GM18498 (cell line): Measurements from ENCODE around the gene ABHD8.
"Not testable (repeated sequence)": the region's sequence is repeated elsewhere in the genome, so short reads cannot be mapped to it uniquely, and the experiment has no call there.

Source experiments
- ATAC-seq: cut with Tn5 transposase; IDR thresholded peaks from one replicate; pipeline ENCODE4 v1.9.1; 2021; ENCODE audit warnings: mild to moderate bottlenecking, moderate library complexity; ENCODE audit not compliant: unreplicated experiment

Gene ABHD8

GRCh38 chr19:17300992-17301619 is 2.1 kb downstream of the ABHD8 start:
- ATAC-seq: no peak

- no peak for ATAC-seq
Measured at GRCh38 chr19:17296976-17297375, 6.2 kb downstream of the ABHD8 start.

DNA sequence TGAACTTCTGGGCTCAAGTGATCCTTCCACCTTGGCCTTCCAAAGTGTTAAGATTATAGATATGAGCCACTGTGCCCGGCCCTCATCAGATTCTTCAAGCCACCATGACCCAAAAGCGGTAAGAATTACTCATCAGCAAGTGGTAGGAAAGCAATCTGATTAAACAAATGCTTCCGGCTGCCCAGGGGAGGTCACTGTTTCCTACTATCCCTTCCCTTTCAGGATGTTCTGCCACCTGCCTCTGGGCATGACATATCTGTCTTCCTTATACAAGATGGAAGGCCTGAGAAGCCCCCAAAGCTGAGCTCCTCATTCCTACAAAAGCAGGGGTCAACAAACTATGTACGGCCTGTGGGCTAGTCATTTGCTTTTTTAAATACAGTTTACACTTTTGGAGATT is 7.0 kb downstream of the ABHD8 start:
- no peak for ATAC-seq

- not testable (repeated sequence) for ATAC-seq
Measured at GRCh38 chr19:17295551-17295950, 7.7 kb downstream of the ABHD8 start.

DNA sequence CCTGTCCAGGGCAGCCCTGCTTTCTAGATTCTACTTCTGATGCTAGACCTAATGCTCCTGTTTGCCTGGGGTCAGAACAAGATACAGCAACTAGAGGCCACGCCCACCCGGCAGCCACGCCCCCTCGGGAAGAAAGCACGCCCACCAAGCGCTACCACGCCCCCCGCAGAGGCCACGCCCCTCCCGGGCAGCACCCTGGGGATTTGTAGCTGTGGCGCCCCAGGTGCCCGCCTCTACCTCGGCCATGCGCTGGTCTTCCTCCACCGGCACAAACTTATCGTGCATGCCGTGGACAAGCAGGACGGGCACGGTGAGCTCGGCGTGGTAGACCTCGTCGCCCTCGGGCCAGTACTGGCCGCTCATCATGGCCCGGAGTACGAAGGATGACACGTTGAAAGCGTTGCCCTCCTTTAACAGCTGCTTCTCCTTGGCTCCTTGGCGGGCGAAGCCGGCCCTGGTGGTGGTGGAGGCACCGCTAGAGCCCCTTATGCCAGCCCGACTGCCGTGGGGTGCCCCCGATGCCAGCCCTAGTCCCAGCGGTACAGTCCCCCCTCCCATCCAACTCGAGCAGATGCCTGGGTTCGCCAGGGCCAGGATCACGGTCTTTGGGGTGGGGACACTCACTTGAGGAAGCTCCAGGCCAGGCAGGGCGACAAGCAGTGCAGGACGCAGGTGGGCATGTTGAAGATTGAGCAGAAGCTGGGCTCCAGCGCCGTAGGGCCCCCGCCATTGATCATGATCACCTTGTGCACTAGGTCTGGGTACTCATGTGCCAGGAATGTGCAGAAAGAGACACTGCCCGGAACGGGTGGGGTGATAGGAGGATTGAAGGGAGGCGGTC is 9.0 kb downstream of the ABHD8 start:
- no peak for ATAC-seq

- no peak for ATAC-seq
Measured at GRCh38 chr19:17293605-17294004, 9.6 kb downstream of the ABHD8 start.

DNA sequence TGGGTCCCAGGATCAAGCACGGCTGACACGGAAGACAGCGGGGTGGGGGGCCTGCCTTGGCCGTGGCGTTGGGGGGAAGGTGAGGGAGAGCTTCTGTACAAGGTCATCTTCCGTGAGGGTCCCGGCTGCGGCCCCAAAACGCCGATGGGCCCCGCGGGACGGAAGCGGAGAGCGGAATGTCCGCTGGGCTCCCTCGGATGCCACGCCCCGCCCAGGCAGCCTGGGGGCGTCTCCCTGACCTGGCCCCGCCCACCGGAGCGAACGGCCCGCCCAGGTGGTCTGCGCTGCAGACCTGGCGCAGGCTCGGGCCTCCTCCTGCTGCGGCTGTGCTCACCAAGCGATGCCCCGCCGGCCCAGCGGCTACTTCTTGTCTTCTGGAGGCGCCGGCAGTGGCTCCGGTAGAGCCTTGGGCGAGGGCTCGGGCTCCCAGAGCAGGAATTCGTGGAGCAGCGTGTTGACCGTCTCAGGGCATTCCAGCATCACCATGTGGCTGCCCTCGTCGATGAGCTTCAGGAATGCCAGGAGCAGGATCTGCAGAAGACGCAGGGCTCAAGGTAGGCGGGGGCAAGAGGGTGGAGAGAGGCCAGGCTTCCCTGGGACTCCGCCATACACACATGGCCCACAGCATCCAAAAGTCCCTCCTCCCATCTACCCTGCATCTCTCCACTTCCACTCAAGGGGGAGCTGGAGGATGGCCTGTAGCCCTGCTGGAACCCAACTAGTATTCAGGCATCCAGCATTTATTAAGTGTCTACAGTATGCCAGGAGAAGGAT is 10.7 kb downstream of the ABHD8 start:
- peak; percentile 79 for ATAC-seq

DNA sequence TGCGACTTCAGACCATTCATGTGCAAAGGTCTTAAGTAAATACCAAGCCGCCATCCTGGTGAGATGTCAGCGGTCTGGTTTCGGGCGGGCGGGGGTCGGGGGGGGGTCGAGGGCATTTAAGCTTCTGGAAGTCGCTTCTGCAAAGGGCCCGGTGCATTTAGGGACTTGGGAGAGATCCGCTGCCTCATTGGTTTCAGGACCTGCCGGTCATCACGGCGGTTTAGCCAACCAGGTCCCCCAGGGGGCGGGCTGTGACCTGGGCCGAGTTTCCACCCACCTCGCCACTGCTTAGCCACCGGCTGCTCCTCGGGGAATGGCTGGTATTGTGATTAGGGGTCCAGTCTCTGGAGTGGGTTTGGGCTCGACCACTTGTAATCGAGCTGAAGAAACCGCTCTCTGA is 13.7 kb downstream of the ABHD8 start:
- no peak for ATAC-seq

DNA sequence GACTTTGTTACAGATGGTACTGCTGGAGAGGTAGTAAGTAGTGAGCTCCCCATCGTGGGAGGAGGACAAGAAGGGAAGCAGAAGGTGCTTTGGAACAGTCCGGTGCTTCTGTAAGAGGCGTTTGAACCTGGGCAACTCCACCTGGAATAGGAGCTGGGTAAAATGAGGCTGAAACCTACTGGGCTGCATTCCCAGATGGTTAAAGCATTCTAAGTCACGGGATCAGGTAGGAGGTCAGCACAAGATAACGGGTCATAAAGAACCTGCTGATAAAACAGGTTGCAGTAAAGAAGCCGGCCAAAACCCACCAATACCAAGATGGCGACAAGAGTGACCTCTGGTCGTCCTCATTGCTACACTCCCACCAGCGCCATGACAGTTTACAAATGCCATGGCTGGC is 16.5 kb downstream of the ABHD8 start:
- no peak for ATAC-seq

- ATAC-seq: no peak
Measured at GRCh38 chr19:17286263-17286662, 17.0 kb downstream of the ABHD8 start.

GRCh38 chr19:17285415-17286135 is 17.6 kb downstream of the ABHD8 start:
- ATAC-seq: no peak

DNA sequence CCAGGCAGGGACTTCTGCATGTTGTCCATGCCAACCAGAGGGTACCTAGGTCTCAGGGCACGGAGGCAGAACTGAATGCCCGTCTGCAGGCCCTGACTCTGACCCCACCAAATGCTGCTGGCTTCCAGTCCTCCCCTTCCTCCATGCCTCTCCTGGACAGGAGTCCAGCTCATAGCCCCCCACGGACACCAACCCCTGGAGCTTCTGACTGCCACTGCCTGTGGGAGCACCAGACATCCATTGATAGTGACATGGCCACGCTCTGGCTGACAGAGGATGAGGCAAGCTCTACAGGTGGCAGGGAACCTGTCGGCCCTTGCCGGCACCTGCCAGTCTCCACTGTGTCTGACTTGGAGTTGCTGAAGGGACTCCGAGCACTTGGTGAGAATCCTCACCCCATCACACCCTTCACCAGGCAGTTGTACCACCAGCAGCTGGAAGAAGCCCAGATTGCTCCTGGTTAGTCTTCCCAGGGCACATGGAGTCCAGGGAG is 19.7 kb downstream of the ABHD8 start:
- no peak for ATAC-seq

GRCh38 chr19:17282488-17283125 is 20.6 kb downstream of the ABHD8 start:
- peak; percentile 55 for ATAC-seq

DNA sequence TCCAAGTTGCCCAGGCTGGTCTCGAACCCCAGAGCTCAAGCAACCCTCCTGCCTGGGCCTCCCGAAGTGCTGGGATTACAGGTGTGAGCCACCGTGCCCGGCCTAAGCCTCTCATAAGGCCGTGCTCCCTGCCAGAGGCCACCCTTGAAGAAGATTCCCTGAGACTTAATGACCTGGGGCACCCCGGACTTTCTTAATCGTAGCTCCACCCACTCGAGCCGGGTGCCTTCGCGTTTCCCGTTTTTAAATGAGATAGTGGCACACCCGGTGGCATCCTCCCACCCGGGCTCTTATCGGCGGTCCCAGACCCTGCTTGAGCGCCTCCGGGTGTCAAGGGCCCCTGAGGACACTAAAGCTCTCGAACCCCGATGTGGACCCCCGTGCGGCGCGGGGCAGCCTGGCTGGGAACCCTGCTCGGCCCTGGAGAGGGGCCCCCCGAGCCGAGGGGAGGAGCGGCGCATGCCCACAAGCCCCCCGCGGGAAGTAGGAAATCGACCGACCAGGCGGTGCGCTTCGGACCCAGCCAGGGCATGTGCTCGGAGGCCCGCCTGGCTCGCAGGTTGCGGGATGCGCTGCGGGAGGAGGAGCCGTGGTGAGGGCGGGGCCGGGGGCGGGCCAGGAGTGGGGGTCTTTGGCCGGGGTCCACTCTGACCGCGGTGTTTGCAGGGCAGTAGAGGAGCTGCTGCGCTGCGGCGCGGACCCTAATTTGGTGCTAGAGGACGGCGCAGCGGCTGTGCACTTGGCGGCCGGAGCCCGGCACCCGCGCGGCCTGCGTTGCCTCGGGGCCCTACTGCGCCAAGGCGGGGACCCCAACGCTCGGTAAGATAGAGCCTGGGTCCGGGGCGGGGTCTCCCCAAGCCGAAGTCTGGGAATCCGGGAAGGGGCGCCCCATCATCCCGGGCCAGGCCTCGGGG is 21.6 kb downstream of the ABHD8 start, which contains the start of gene ANKLE1:
Gene ANKLE1, plus strand, starts transcription at position 511 of the 914 bp plus-strand sequence. Its CDS starts 20 bp downstream, at position 531.
- ATAC-seq: peak; percentile 32

GRCh38 chr19:17279436-17279835 is 23.8 kb downstream of the ABHD8 start:
- no peak for ATAC-seq

- ATAC-seq: no peak
Measured at GRCh38 chr19:17275441-17276175, 27.6 kb downstream of the ABHD8 start.

DNA sequence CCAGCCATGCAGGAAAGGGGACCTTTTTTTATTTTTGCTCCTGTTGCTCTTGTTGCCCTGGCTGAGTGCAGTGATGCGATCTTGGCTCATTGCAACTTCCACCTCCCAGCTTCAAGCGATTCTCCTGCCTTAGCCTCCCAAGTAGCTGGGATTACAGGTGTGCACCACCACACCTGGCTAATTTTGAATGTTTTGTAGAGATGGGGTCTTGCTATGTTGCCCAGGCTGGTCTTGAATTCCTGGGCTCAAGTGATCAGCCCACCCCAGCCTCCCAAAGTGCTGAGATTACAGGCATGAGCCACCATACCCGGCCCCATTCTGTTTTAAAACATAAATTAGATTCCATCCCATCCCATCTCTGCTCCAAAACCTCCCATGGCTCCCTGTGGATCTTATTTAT is 28.3 kb downstream of the ABHD8 start:
- not testable (repeated sequence) for ATAC-seq

DNA sequence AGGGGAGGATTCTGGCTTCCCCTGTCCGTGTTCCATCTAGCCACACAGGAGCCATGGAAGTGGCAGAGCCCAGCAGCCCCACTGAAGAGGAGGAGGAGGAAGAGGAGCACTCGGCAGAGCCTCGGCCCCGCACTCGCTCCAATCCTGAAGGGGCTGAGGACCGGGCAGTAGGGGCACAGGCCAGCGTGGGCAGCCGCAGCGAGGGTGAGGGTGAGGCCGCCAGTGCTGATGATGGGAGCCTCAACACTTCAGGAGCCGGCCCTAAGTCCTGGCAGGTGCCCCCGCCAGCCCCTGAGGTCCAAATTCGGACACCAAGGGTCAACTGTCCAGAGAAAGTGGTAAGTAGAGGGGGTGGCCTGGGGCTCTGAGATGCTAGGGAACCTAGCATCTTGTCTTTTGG is 34.5 kb downstream of the ABHD8 start:
- no peak for ATAC-seq
